HG03135 (cell line): ENCODE data around the gene RNF128.

Experiments
- ATAC-seq: cut with Tn5 transposase; IDR thresholded peaks from one replicate; pipeline ENCODE4 v1.9.1; 2021; ENCODE audit warnings: mild to moderate bottlenecking, moderate library complexity; ENCODE audit not compliant: unreplicated experiment

RNF128 gene, protein sequence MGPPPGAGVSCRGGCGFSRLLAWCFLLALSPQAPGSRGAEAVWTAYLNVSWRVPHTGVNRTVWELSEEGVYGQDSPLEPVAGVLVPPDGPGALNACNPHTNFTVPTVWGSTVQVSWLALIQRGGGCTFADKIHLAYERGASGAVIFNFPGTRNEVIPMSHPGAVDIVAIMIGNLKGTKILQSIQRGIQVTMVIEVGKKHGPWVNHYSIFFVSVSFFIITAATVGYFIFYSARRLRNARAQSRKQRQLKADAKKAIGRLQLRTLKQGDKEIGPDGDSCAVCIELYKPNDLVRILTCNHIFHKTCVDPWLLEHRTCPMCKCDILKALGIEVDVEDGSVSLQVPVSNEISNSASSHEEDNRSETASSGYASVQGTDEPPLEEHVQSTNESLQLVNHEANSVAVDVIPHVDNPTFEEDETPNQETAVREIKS

DNA sequence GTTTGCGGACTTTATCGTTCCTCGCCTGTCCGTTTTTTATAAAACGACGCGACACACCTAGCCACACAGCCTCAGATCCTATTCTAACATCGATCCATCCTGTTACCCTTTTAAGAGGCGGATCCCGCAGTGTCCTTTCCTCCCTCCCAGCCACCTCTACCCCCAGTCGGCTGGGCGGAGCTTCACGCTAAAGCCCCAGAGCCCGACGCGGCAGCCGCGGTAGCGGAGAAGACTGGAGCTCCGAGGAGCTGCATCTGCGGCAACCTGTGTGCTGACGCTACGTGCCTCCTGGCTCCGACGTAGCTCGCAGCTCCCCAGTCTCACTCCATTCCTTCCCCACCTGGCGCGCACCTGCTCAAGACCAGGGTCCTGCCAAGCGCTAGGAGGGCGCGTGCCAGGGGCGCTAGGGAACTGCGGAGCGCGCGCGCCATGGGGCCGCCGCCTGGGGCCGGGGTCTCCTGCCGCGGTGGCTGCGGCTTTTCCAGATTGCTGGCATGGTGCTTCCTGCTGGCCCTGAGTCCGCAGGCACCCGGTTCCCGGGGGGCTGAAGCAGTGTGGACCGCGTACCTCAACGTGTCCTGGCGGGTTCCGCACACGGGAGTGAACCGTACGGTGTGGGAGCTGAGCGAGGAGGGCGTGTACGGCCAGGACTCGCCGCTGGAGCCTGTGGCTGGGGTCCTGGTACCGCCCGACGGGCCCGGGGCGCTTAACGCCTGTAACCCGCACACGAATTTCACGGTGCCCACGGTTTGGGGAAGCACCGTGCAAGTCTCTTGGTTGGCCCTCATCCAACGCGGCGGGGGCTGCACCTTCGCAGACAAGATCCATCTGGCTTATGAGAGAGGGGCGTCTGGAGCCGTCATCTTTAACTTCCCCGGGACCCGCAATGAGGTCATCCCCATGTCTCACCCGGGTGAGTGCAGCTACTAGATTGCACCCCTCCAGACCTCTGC lies at the start of gene RNF128:
TSS of gene RNF128 (plus strand) at position 217 of the 953 bp plus-strand sequence. CDS start at position 430, 213 bp downstream.
- no peak for ATAC-seq

DNA sequence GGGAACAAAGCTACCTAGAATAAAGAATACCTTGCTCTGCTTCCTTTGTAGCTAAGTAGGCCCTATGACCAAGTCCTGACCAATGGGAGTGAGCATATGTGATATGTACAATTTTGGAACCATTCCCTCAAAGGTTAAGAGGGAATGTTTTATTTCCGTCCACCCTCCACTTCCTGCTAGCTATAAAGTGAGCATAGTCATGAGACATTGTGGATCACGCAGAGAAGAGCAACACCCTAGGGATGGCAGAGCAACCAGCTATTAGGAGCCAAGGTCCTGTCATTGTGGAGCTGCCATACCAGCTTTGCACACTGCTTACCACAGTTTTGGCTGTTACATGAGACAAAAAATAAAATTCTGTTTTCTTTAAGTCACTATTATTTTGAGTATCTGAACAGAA lies 45.8 kb upstream of the RNF128 start:
- ATAC-seq: no peak

DNA sequence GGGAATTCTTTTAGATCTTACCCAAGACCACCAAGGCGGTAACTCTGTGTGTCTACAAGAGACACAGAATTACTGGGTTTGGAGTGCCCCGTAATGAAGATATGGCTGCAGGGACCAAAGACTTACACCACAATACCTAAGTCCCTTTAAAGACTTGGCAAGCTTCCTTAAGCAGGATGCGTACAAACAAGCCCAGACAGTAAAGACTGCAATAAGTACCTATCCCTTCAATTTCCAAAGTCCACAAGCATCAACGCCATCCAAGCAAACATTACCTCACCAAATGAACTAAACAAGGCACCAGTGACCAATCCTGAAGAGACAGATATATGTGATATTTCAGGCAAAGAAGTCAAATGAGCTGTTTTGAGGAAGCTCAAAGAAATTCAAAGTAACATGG lies 42.3 kb upstream of the RNF128 start:
- no peak for ATAC-seq

DNA sequence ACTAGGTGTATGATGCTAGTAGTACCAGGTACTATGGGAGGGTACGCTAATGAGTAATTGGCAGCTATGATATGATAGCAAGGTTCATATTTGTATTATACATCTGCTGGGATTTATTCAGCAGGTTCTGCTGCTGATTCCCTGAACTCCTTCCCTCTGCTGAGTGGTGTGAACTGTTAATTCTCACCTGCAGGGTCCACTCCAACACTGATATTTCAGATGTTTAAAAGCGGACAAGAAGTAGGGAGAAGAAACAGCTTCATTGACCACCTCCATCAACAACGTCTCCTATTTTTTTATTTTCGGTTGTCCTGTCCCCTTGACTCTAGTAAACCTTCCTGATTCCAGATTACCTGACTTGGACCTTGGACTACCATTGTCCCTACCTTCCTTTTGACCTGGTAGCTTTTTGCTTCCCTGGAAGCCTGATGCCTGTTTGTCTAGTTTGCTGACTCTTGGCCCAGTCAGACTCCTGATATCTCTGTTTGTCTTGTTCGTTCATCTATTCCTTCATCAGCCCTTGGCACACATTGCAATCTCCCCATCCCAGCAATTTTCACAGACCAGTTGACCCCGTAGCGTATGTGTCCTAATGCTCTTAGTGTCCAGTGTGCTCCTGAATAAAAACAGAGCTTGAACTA lies 34.0 kb upstream of the RNF128 start:
- no peak for ATAC-seq

DNA sequence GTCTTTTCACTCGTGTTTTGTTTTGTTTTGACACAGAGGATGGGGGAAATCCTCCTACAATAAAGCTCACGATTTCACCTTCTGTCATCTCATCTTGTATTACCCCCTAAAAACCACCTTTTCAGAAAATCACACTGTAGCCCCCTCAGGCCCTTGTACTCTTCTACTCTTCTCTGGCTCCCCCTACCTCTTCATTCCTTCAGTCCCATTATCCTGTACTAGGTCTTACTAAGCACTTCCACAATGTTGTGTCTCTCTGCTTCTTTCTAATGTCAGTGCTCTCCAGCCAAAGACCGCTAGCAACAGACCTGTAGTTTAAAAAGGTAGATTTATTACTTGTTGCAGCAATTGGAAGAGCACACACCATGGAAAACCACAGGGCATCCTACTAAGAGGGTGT lies 30.0 kb upstream of the RNF128 start:
- no peak for ATAC-seq

DNA sequence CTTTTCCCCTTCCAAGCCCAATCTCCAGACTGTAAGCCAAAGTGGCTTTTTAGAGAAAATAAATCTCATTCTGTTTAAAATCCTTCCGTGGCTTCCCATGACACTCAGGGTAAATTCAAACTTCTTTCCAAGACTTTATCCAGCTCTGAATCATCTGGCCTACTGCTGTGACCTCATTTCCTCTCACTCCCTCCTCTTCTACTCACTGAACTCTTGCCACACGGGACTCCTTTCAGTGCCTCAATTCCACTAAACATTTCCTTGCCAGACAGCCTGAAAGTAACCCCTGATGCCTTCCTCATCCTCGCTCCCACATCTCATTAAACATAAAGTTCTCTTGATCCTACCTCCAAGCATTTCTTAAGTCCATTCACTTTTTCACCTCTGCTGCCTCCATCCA lies 27.8 kb upstream of the RNF128 start:
- ATAC-seq: no peak

DNA sequence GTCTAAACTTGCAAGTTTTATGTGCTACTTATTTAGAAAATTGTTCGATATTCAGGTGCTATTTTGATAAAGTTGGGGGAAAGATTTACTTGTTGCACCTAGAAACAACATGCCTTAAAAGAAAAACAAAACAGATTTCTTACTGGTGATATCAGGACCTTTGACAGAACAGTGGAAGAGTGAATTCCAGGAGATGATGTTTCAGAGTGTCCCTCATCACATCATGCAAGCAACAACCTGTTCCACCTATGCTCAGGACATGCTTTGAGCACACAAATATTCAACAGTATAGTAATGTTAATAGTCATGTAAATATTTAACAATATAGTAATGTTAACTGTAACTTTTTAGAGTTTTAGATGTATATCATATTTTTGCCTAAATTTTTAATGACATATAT lies 23.9 kb upstream of the RNF128 start:
- ATAC-seq: no peak

DNA sequence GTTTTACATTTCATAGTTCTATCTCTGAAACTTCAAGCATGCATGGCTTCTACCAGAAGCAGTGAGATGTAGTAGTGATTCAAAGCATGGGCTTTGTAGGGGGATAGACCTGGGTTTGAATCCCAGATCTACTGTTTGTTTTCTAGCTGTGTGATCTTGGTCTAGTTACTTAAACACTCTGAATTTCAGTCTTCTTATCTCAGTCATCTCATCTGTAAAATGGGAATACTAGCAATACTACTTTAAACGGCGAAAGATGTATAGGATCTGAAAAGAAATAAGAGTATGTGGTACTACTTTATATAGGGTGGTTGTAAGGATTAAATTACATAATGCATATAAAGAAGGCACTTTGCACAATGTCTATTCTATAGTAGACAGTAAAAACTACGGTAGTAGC lies 20.0 kb upstream of the RNF128 start:
- no peak for ATAC-seq

DNA sequence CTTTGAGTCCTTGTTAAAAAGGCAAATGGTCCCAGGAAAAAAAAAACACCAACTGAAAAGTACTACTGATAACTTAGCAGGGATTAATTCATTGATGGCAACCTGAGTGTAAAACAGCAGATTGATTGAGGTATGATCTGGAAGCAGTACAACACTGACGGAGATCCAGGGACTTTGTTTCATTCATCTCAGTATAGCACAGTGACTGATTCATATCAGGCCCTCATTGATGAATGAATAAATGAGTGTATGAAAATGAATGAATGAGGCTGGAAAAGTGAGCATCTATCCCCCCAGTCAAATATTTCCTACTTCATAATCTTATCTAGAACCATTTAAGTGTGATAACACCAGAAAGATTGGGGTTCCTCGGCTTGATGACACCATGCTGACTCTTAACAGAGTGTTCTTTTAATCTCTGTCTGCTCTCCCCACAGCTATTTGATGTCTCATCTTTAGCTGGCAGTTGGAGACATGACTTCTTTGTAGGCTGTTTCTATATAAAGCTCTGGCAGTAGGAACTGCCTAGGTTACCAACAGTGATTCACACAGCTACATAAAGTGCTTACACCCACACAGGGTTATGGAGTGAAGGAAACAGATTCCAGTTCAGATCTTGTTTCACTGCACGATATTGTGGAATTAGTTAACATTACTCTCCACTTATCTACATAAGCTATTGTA lies 18.6 kb upstream of the RNF128 start:
- no peak for ATAC-seq

DNA sequence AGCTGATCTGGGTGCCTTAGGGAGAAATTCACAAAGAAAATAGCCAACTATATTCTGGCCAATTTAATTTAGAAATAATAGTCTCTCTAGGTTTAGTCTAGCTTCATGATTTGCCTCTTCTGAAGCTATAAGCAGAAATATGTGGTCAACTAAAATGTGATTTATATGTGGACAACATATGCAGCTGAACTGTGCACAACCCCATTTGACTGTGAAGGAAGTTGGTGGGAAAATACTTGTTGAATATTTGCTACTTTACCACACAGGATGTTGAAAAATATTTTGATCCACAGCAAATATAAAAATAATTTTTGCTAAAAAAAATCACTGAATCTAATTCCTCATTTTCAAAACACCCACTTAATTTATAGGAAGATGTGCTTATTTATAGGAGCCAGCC lies 15.7 kb upstream of the RNF128 start:
- no peak for ATAC-seq

DNA sequence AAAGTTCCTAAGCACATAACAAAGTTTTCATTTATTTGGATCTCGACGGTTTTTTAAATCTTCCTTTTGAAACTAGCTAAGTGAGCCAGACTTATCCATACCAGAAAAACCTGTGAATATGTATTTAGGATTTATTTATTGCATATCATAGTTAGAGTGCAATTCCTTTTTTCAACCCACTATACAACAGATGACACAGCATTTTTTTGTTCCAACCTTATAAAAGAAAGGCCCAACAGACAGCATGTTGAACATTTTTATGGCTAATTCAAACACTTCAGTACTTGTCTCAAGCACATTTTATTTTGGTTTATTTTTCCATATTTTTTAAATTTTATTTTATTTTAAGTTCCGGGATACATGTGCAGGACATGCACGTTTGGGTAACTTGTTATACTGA lies 15.1 kb upstream of the RNF128 start:
- no peak for ATAC-seq

DNA sequence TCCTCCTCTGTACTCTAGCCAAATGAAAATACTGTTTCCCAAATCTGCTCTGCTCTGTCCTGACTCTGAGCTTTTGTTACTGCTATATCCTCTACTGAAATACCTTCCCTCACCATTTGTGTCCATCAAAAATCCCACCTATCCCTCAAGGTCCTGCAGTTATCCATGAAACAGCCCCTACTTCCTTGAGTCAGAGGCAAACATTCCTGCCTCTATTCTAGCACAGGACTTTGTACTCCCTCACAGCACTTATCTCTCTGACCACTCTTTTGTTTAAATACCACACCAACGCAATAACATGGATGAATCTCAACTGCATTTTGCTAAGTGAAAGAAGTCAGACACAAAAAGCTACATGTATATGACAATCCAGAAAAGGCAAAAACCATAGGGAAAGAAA lies 10.5 kb upstream of the RNF128 start:
- ATAC-seq: no peak

DNA sequence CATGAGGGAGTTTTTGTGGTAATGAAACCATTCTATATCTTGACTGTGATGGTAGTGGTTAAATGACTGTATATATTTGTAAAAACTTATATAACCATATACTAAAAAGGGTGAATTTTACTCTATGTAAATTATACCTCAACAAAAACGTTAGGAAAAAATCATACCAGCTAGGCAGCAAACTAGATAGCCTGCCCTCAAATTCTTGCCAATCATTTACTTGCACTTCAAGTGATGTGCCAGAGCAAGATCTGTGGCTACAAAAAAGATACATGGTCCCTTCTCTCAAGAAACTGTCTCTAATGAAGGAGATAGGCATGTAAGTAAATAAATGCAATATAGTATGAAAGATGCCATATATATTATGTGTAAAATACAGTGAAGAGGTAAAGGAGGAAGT lies 10.0 kb upstream of the RNF128 start:
- no peak for ATAC-seq

DNA sequence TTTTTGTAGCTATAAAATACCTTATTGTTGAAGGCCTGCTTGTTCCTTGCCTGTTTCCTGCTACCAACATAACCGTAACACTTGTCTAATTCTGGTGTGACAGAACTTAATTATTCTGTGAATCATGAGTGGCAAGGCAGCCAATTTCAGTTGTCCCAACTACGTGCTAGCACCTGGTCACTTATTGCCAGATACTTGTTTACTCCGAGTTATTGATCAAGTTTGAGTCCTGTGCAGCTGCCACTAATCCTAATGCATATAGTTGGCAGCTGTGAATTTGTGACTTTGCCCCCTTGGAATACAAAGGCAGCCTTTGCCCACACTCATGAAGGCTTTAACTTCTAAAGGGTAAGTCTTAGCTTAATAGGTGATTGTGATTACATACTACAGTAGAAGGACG lies 7.8 kb upstream of the RNF128 start:
- ATAC-seq: no peak

DNA sequence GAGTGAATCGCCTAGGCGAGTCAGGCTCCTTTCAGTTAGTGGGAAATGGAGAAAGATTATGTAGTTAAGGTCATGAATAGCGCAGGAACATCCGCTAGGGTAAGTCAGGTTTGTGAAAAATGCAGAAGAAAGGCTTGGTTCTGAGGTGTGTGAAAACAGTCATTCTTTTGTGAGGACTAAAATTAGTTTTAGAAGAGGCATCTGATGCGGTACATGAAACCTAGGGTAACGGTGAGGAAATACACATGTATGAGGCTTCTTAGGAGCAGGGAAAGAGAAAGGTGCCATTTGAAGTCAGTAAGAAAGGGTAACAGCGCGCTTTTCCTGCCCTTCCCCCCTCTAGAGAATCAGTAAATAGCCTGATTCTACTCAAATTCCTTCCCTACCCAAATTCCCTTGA lies 570 bp upstream of the RNF128 start:
- no peak for ATAC-seq

DNA sequence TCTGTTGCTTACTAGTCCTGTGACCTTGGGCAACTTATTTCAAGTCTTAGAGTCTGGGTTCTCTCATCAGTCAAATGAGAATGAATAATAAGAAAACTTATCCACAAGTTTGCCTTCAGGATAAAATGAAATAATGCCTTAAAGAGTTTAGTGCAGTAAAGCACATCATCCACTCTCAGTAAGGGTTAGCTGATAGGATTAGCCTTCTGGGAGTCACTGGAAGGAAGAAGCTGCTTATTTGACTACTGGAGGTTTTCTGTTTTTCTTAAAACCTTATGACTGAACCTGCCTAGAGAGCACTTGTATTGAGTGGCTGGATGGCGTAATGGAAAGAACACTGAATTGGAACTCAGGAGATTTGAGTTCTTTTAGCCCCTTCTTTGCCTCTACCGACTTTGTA lies 1.8 kb downstream of the RNF128 start:
- ATAC-seq: no peak

DNA sequence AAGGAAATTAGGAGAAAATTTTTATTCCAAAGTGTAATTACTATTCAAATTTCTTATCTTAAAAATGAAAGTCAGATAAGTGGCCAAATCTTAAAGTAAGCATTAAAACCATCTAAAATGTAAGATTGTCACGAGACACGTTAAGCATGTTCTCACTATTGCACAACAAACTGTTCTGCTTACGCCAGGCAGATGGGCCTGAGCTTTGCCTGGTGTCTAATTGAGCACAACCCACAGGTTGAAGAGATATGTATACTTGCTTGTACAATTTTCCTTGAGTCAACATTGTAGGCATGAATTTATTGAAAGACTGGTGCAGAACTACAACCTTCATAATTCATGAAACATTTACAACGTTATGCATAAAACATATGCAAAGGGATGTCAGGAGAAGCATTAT lies 3.9 kb downstream of the RNF128 start:
- no peak for ATAC-seq

DNA sequence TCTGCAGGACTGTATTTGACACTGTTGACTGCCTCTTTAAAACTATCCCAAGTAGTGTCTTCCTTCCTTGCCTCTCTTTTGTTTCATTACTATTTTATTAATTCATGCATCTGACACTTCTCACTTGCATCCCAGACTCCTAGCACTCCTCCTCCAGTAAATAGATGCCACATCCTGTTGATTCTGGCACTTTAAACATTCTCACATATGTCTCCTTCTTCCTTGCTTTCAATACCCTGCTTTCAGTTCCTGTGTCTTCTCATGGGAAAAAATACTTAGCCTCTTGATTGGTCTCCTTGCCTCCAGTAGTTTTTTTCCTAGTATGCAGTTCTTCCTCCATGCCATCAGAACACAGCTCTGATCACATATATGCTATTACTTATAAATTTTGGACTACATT lies 5.1 kb downstream of the RNF128 start:
- ATAC-seq: no peak

DNA sequence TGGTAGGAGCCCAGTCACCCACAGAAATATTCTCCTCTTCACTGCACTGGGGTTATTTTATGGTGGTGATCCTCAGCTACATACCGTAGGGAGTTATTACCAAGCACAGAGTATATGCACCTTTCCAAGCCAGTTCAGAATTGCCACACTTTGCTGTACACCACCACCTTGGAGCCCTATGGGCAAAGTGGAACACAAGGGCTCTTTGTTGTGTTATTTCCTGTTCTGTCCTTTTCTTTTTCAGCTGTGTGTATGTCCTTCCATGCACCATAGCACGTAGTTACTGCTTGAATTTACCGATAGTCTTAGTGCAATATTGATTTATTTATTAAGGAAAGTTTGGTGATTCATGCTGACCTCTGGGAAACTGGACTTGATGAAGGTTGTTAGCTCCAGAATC lies 8.3 kb downstream of the RNF128 start:
- ATAC-seq: no peak

DNA sequence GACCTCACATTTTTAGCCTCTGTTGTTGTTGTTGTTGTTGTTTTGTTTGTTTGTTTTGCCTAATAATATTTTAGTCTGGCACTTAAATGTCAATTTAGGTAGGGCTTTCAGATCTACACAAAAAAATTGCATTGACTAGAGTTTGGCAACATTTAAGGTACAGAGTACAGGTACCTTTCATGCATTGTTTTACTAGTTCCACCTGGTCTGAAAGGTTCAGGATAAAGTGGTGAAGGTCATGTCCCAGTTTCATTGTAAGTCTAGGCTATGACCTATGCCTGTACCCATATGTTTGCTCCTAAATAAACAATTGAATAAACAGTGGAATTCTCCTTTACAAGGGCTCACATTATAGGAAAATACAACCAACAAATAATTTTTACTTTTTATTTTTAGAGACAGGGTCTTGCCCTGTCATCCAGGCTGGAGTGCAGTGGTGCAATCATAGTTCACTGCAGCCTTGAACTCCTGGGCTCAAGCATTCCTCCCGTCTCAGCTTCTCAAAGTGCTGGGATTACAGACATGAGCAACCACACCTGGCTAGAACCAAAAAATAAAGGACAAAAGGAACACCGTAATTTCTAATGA lies 13.8 kb downstream of the RNF128 start:
- ATAC-seq: no peak

DNA sequence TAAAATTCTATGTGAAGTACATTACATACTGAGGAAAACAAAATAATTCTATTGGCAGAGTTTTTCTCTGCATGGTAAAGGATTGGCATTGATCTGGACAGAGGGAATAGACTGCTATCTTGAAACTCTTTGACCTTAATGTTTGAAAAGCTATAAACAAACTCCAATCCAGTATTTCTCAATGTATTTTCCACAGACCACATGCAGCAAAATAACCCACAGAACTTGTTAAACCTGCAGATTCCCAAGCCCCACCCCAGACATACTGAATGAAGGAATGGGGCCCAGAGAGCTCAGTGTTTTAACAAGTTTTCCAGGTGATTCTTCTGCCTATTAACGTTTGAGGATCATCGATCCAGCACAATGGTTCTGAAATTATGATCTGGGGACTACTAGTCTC lies 15.7 kb downstream of the RNF128 start:
- no peak for ATAC-seq
